ENCODE measurements around the gene SVOPL.

- TF ChIP-seq POLR2AphosphoS5 (IDR thresholded peaks at IDR 0.05), result no peak
- TF ChIP-seq POLR2A (IDR thresholded peaks at IDR 0.05), result no peak
Measured at GRCh38 chr7:138741453-138741735, 40.2 kb upstream of the SVOPL start.

All from transverse colon (tissue), 3 donors.